ENCODE data around the gene ITGB3.

The ITGB3 gene

GRCh38 chr17:47278561-47278960 is 24.9 kb downstream of the ITGB3 start:
- DNase-seq, result no peak

- DNase-seq, result no peak
Observed at GRCh38 chr17:47279062-47279801, 25.6 kb downstream of the ITGB3 start.

DNA sequence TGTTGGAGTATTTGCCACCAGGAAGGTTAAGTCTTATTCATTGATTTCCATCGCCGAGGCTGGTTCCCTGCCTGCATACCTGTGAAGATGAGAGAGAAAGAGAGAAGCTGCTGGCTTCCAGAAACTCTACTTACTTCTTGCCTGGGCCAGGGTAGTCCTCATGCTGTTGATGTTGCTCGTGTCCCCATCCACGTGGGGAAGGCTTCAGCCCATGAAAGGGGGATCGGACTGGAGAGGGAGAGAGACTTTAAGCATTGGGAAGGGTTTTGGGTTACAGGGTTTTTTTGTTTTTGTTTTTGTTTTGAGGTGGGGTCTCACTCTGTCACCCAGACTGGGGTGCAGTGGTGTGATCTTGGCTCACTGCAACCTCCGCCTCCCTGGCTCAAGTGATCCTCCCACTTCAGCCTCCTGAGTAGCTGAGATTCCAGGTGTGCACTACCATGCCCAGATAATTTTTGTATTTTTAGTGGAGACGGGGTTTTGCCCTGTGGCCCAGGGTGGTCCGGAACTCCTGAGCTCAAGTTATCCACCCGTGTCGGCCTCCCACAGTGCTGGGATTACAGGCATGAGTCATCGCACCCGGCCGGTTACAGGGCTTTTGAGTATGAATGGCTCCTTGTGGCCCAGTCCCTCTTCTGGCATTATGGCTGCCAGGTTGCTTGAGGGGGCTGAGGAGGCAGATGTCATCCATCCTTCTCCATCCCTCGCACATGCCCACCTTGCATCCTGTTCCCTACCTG is 26.6 kb downstream of the ITGB3 start:
- DNase-seq, result no peak

- DNase-seq, result no peak
Observed at GRCh38 chr17:47281216-47281615, 27.6 kb downstream of the ITGB3 start.

DNA sequence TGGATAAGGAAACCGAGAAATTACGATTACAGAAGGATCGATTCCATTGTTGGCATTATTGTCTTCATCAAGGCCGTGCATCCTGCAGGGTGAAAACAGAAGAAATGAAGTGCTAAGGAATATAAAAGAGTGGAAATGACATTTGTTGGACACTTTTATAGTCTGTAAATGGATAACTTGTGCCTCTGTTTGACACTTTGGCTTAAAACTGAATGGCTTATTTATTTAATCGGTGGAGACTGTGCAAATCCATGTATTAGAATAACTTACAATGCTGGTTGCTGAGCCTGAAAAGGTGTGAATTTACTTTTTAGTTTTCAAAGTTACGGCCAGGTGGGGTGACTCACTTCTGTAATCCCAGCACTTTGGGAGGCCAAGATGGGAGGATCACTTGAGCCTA is 31.4 kb downstream of the ITGB3 start:
- no peak for DNase-seq

GRCh38 chr17:47286198-47286914 is 32.7 kb downstream of the ITGB3 start:
- no peak for DNase-seq

DNA sequence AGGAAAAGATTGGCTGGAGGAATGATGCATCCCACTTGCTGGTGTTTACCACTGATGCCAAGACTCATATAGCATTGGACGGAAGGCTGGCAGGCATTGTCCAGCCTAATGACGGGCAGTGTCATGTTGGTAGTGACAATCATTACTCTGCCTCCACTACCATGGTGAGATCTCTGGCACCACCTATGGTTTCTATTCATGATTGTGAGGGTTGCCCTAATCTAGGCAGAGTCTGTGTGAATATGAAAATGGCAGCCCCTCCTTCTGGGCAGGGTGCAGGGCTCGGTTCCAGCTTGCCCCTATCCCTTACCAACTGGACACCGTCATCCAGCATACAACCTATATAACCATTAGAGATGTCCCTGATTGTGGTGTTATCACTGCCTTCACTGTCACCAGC is 33.4 kb downstream of the ITGB3 start:
- DNase-seq, result no peak

DNA sequence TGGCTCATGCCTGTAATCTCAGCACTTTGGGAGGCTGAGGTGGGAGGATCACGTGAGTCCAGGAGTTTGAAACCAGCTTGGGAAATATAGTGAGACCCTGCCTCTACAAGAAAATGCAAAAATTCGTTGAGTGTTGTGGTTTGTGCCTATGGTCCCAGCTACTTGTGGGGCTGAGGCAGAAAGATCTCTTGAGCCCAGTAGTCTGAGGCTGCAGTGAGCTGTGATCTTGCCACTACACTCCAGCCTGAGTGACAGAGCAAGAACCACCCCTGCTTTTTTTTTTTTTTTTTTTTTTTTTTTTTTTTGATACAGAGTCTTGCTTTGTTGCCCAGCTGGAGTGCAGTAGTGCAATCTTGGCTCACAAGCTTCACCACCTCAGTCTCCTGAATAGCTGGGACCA is 34.0 kb downstream of the ITGB3 start:
- no peak for DNase-seq

DNA sequence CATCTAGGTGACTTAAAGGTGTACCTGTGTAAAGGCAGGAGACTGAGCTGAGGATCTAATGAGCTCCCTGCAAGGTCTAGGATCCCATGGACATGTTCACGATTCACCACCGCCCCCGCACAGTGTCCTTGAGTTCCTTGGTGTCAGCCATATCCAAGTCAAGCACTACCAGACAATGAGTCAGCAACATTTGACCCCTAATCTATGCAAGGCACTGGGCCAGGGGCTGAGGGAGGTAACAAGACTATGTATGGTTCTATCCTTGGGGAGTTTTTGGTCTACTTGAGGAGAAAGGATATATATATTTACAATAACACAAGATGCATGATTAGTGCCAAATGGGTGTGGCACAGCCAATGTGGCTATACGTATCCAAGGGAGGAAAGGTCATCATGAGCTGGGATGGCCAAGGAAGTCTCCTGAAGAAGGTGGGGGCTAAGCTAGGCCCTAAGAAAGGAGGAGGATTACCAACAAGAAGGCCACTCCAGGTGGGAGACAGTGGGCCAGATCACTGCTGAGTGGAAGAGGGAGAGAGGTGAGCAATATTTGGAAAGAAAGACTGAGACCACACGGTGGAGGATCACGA is 35.0 kb downstream of the ITGB3 start:
- DNase-seq, result no peak

DNA sequence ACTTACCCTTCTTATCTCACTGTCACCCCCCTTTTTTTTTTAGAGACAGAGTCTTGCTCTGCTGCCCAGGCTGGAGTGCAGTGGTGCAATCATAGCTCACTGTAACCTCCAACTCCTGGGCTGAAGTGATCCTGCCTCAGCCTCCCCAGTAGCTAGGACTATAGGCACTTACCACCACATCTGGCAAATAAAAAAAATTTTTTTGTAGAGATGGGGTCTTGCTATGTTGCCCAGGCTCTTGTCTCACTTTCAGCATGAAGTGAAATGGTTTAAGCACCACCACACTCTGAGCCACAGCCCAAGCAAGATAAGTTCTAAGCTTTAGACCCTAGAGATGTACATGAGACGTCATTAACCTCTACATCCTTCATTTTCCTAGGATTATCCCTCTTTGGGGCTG is 35.7 kb downstream of the ITGB3 start:
- no peak for DNase-seq

DNA sequence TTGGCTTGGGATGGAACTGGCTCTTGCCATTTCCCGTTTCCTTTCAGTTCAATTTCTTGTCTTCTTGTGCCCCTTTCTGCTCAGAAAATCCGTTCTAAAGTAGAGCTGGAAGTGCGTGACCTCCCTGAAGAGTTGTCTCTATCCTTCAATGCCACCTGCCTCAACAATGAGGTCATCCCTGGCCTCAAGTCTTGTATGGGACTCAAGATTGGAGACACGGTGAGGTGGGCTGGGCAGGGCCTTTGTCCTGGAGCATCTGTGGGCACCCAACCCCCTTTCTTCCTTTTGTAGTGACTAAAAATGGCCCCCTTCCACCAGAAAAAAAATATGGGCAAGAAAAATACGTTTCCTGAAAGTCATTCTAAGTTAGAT is 37.2 kb downstream of the ITGB3 start:
- no peak for DNase-seq

DNA sequence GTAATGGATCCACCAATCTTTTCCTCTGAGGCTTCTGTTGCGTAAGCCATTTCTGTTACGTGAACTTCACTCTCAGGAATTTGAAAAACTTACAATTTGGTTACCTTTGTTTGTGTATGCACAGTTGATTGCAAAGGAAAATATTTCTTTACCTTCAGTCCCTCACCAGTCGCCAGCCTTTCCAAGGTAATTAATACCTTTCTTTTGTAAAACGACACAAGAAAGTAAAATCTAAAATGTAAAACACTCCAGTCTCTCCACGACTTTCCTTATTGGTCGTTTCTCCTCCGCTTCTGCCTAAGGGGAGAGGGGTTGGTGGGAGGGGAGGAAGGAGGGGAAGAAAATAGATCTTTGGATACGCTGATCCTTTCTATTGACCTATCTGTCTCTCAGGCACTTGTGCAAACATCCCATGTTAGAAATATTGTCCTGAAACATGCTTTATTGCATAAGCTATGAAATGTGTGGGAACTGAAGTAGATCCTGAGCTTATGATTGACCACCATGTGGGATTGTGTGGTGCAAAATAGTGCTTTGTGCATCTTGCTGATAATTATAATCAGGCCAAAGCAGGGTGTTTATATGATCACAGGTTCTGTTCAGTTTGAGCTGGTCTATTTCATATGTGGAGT is 37.7 kb downstream of the ITGB3 start:
- DNase-seq, result no peak

DNA sequence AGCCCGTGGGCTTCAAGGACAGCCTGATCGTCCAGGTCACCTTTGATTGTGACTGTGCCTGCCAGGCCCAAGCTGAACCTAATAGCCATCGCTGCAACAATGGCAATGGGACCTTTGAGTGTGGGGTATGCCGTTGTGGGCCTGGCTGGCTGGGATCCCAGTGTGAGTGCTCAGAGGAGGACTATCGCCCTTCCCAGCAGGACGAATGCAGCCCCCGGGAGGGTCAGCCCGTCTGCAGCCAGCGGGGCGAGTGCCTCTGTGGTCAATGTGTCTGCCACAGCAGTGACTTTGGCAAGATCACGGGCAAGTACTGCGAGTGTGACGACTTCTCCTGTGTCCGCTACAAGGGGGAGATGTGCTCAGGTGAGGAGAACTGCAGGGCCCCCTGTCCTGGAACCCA is 38.6 kb downstream of the ITGB3 start:
- DNase-seq, result no peak

DNA sequence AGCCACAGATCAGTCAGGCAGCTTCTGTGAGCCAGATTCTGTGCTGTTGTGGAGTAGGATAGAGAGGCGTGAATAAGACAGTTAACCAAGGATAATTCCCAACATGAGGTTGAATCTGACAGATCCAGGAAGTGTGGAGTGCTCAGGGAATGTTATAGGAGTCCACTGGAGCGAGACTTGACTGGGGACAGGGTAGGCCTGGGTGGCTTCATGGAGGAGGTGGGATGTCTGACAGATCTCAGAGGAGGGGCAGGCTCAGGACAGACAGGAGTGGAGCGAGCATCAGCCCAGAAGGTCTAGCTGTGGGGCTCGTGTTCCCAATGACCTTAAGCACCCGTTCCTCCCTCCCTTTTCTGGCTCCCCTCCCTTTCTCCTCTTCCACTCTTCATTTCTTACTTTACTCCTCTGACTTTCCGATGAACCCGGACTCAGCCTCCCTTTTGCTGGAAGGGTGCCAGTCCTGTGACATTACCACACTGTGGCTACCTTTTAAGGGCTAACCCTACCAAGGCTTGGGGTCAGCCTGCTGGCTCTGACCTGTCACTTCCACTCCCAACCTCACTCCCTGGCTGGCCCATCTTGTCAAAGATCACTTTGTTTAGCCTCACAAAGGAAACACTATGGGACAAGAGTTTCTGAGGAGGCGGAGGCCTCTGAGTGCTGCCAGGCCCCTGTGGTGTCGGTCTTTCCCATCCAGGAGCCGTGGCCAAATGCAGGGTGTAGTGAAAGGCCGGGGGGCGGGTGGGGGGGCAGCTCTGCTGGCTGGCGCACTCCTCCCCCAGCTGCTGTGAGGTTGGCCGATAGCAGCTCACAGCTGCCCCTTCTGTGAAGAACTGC is 41.6 kb downstream of the ITGB3 start:
- no peak for DNase-seq

GRCh38 chr17:47295874-47296255 is 42.2 kb downstream of the ITGB3 start:
- no peak for DNase-seq

- DNase-seq, result no peak
Observed at GRCh38 chr17:47297661-47298400, 44.2 kb downstream of the ITGB3 start.

DNA sequence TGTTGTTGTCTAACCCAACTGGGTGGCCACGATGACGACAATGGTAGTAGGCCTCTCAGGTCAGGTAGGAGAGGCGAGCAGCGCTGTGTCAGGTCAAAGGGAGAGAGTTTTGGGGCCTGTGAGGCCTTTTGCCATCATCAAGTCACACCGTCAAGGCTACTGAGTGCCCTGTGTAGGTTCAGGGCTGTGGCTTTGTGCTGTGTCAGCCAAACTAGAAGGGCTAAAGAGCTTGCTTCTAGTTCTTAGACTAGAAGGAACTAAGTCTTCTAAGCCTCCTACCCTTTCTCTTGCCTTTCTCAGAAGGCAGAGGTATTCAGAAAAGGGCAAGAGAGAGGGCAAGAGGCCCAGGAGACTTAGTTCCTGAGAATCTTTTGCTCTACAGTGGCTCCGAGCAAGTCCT is 45.1 kb downstream of the ITGB3 start:
- no peak for DNase-seq

GRCh38 chr17:47299239-47299910 is 45.7 kb downstream of the ITGB3 start:
- no peak for DNase-seq

DNA sequence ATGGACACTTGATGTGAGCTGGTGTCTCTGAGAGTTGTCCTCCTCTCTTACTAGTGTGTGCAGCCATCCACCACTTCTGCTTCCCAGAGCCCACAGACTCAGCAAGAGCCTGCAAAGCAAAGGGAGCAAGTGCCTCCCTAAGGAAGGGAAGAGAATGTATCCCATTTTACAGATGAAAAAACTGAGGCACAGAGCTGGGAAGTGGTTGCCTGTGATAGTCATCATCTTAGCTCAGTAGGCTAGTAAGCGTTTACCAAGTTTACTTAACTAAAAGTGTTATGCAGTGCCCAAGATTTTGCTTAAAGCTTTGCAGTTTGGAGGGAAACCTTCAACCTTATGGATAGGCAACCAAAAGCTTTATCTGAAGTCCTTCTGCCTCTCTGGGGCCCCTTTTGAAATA is 47.1 kb downstream of the ITGB3 start:
- DNase-seq, result no peak

- no peak for DNase-seq
Observed at GRCh38 chr17:47301161-47301560, 47.5 kb downstream of the ITGB3 start.

DNA sequence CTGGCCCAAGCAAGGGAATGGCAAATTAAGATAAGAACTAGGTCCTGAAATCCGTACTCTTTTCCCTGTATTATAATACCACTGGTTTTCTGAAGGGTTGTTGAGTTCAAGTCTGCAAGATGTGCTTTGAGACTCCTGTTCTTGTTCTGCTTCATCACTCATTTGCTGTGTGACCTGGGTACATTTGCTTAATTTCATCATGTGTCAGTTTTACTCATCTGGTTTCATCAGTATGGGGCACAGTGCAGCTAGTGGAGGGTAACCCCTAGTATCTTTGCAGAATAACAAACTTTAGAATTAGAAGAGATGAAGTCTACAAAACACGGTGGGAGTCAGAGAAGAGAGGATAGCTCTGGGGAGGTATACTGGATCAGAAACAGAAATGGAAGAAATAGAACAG is 48.2 kb downstream of the ITGB3 start:
- DNase-seq, result no peak

Data from activated gamma-delta T cell (primary cell).